ENCODE measurements around the gene GKN2. TPM values are rescaled to one million over a fixed set of nuclear protein-coding genes. Genes with fewer than 3 reads are reported as not detected.

The GKN2 gene
- total RNA-seq, 3 donors from 2014 or later = not detected

GRCh38 chr2:68938938-68939337 is 13.8 kb downstream of the GKN2 start:
- H3K4me3 ChIP-seq = no peak overlapping the region
- no peaks in the 10 kb centered on the region for H3K9me3 ChIP-seq
- no peaks in the 10 kb centered on the region for H3K27me3 ChIP-seq
- intact Hi-C loops (cut with DNase I; ENCODE audit: low total_unique reads) = no loop called here
- TF ChIP-seq, protein P1, sequence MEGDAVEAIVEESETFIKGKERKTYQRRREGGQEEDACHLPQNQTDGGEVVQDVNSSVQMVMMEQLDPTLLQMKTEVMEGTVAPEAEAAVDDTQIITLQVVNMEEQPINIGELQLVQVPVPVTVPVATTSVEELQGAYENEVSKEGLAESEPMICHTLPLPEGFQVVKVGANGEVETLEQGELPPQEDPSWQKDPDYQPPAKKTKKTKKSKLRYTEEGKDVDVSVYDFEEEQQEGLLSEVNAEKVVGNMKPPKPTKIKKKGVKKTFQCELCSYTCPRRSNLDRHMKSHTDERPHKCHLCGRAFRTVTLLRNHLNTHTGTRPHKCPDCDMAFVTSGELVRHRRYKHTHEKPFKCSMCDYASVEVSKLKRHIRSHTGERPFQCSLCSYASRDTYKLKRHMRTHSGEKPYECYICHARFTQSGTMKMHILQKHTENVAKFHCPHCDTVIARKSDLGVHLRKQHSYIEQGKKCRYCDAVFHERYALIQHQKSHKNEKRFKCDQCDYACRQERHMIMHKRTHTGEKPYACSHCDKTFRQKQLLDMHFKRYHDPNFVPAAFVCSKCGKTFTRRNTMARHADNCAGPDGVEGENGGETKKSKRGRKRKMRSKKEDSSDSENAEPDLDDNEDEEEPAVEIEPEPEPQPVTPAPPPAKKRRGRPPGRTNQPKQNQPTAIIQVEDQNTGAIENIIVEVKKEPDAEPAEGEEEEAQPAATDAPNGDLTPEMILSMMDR (IDR thresholded peaks at IDR 0.05) = no peak
- TF ChIP-seq POLR2AphosphoS5 (IDR thresholded peaks at IDR 0.05) (no peak), POLR2A (IDR thresholded peaks at IDR 0.05) (no peak)
- no peak overlapping the region for H3K27ac ChIP-seq
- H3K36me3 ChIP-seq = no peaks in the 10 kb centered on the region
- H3K4me1 ChIP-seq = no peaks in the 10 kb centered on the region
- DNase-seq (ENCODE audit: low spot score in 2 of 2) = no peak

- intact Hi-C loops (cut with DNase I; ENCODE audit: low total_unique reads) = no loop called here
- H3K36me3 ChIP-seq = no peaks in the 10 kb centered on the region
- no peak overlapping the region for H3K4me3 ChIP-seq
- no peaks in the 10 kb centered on the region for H3K9me3 ChIP-seq
- H3K4me1 ChIP-seq = no peaks in the 10 kb centered on the region
- H3K27ac ChIP-seq = peak overlapping the region in 1 of 2 donors; percentile 43
- H3K27me3 ChIP-seq = no peaks in the 10 kb centered on the region
- TF ChIP-seq POLR2A (IDR thresholded peaks at IDR 0.05) = no peak
- no peak for TF ChIP-seq POLR2AphosphoS5 (IDR thresholded peaks at IDR 0.05)
- TF ChIP-seq, protein P1 (IDR thresholded peaks at IDR 0.05) = no peak
- no peak for DNase-seq (ENCODE audit: low spot score in 2 of 2)
Measured at GRCh38 chr2:68937346-68938055, 15.2 kb downstream of the GKN2 start.

- no peaks in the 10 kb centered on the region for H3K9me3 ChIP-seq
- no peak for DNase-seq (ENCODE audit: low spot score in 2 of 2)
- TF ChIP-seq POLR2AphosphoS5 (IDR thresholded peaks at IDR 0.05) = no peak
- TF ChIP-seq POLR2A (IDR thresholded peaks at IDR 0.05) = no peak
- TF ChIP-seq, protein P1 (IDR thresholded peaks at IDR 0.05) = no peak
- peak overlapping the region in 1 of 2 donors; percentile 43 for H3K27ac ChIP-seq
- H3K4me1 ChIP-seq = no peaks in the 10 kb centered on the region
- no peaks in the 10 kb centered on the region for H3K36me3 ChIP-seq
- intact Hi-C loops (cut with DNase I; ENCODE audit: low total_unique reads) = no loop called here
- no peak overlapping the region for H3K4me3 ChIP-seq
- H3K27me3 ChIP-seq = no peaks in the 10 kb centered on the region
Measured at GRCh38 chr2:68936889-68937288, 15.8 kb downstream of the GKN2 start.

DNA sequence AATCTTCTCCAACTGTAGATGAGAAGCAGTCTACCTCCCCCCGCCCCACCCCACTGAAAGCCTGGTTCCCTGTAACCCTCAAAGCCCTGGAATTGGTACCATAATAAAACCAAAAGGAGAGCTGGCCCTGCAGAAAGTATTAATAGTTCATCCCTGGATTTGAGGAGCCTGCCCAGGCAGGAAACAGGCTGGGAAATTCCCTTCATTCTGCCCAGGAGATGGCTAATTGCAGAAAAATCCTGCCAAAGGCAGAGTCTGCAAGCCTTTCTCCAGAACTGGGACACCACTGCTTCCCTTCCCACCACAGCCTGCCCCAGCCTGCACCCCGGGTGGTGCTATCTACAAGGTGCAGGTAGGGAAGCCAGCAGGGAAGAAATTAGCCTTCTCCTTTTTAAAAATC is 16.3 kb downstream of the GKN2 start:
- H3K9me3 ChIP-seq = no peaks in the 10 kb centered on the region
- no peaks in the 10 kb centered on the region for H3K27me3 ChIP-seq
- DNase-seq (ENCODE audit: low spot score in 2 of 2) = no peak
- H3K4me3 ChIP-seq = no peak overlapping the region
- intact Hi-C loops (cut with DNase I; ENCODE audit: low total_unique reads) = no loop called here
- no peaks in the 10 kb centered on the region for H3K36me3 ChIP-seq
- peak overlapping the region; percentile 30 to 38 for H3K27ac ChIP-seq
- no peaks in the 10 kb centered on the region for H3K4me1 ChIP-seq
- TF ChIP-seq POLR2A (IDR thresholded peaks at IDR 0.05) (no peak), POLR2AphosphoS5 (IDR thresholded peaks at IDR 0.05) (no peak)
- TF ChIP-seq, protein P1 (IDR thresholded peaks at IDR 0.05) = no peak

DNA sequence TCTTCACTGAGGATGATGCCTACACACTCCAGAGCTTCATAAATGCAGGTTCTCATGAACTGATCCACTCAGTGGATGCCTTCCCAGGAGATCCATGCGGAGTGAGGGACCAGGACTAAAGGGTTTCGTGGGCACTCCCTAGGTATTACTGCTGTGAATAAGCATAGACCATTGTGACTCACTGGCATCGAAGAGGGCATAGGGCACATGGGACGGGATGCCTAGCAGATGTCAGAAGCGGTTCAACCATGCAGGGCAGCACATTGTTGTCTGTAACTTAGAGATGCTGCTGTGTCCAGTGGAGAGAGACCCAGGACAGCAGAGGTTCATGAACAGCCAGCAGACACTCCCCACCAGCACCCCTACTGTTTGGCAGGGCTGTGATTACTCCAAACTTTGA is 17.2 kb downstream of the GKN2 start:
- TF ChIP-seq, protein P1 (IDR thresholded peaks at IDR 0.05) = no peak
- no peak for TF ChIP-seq POLR2A (IDR thresholded peaks at IDR 0.05)
- TF ChIP-seq POLR2AphosphoS5 (IDR thresholded peaks at IDR 0.05) = no peak
- intact Hi-C loops (cut with DNase I; ENCODE audit: low total_unique reads) = no loop called here

More for the DNA sequence above, 17.2 kb downstream of the GKN2 start:
- H3K36me3 ChIP-seq = no peaks in the 10 kb centered on the region
- no peaks in the 10 kb centered on the region for H3K9me3 ChIP-seq
- no peaks in the 10 kb centered on the region for H3K27me3 ChIP-seq
- no peaks in the 10 kb centered on the region for H3K4me1 ChIP-seq
- no peak for DNase-seq (ENCODE audit: low spot score in 2 of 2)
- H3K4me3 ChIP-seq = no peak overlapping the region
- peak overlapping the region in 1 of 2 donors; percentile 38 for H3K27ac ChIP-seq
